Testis (tissue), 2 donors: ENCODE data around the gene MZB1.
"Not testable (repeated sequence)": the region's sequence is repeated elsewhere in the genome, so short reads cannot be mapped to it uniquely, and the experiment has no call there.

Experiments
- POLR2A ChIP-seq: fragments of 450-650 bp; IDR thresholded peaks from one replicate; pipeline ENCODE4 v1.6.1; 2017; ENCODE audit warnings: antibody characterized with exemption, mild to moderate bottlenecking, moderate library complexity
- TF ChIP-seq, protein P1 (sequence below), 3 experiments: fragments of 450-650 bp in 2 of 3; fragments of 200-600 bp in 1 of 3; sonication (generic) in 1 of 3; IDR thresholded peaks; one replicate each; pipeline ENCODE4 v1.5.1; 2016 to 2019; ENCODE audit warnings: antibody characterized with exemption in 3 of 3, mild to moderate bottlenecking in 2 of 3, moderate library complexity in 1 of 3

- TF ChIP-seq, protein P1, sequence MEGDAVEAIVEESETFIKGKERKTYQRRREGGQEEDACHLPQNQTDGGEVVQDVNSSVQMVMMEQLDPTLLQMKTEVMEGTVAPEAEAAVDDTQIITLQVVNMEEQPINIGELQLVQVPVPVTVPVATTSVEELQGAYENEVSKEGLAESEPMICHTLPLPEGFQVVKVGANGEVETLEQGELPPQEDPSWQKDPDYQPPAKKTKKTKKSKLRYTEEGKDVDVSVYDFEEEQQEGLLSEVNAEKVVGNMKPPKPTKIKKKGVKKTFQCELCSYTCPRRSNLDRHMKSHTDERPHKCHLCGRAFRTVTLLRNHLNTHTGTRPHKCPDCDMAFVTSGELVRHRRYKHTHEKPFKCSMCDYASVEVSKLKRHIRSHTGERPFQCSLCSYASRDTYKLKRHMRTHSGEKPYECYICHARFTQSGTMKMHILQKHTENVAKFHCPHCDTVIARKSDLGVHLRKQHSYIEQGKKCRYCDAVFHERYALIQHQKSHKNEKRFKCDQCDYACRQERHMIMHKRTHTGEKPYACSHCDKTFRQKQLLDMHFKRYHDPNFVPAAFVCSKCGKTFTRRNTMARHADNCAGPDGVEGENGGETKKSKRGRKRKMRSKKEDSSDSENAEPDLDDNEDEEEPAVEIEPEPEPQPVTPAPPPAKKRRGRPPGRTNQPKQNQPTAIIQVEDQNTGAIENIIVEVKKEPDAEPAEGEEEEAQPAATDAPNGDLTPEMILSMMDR (IDR thresholded peaks at IDR 0.05), result not testable (repeated sequence)
- TF ChIP-seq POLR2A, result not testable (repeated sequence)
Observed at GRCh38 chr5:139386956-139387355, 2.8 kb downstream of the MZB1 start.
